Hepatocyte (in vitro differentiated cells): ENCODE data around the gene LGALSL. TPM values are rescaled to one million over a fixed set of nuclear protein-coding genes. Genes with fewer than 3 reads are reported as not detected.
A peak's percentile ranks its signal among the peaks of the same experiment; 100 is the strongest.

ENCODE experiments used
- DNase-seq: peaks from one replicate; pipeline ENCODE4 v3.0.0-alpha.2; 2016; ENCODE audit warnings: low spot score
- H2AFZ ChIP-seq: fragments of 200-600 bp; sonication (generic); 2 replicates; pipeline ENCODE4 v1.6.0; 2016; ENCODE audit warnings: antibody characterized with exemption, mild to moderate bottlenecking
- H3K27ac ChIP-seq: fragments of 200-600 bp; sonication (generic); 2 replicates; pipeline ENCODE4 v1.5.1; 2016; ENCODE audit warnings: mild to moderate bottlenecking
- H3K27me3 ChIP-seq: fragments of 200-600 bp; sonication (generic); 2 replicates; pipeline ENCODE4 v1.6.1; 2016
- H3K36me3 ChIP-seq: fragments of 200-600 bp; sonication (generic); replicated peaks from 2 replicates; pipeline ENCODE4 v1.5.1; 2016; ENCODE audit warnings: low read depth; ENCODE audit not compliant: insufficient read depth
- H3K4me1 ChIP-seq: fragments of 200-600 bp; sonication (generic); 2 replicates; pipeline ENCODE4 v1.5.1; 2016; ENCODE audit warnings: mild to moderate bottlenecking, moderate library complexity; ENCODE audit not compliant: insufficient read depth
- H3K4me2 ChIP-seq: fragments of 200-600 bp; sonication (generic); 2 replicates; pipeline ENCODE4 v1.6.0; 2016
- H3K4me3 ChIP-seq: fragments of 200-600 bp; sonication (generic); 2 replicates; pipeline ENCODE4 v1.5.1; 2016; ENCODE audit warnings: mild to moderate bottlenecking
- H3K79me2 ChIP-seq: fragments of 200-600 bp; sonication (generic); 2 replicates; pipeline ENCODE4 v1.6.0; 2017; ENCODE audit warnings: mild to moderate bottlenecking
- H3K9me2 ChIP-seq: fragments of 200-600 bp; sonication (generic); replicated peaks from 2 replicates; pipeline ENCODE4 v1.6.0; 2017; ENCODE audit warnings: mild to moderate bottlenecking; ENCODE audit not compliant: insufficient read depth
- H3K9me3 ChIP-seq: fragments of 200-600 bp; sonication (generic); 2 replicates; pipeline ENCODE4 v1.5.1; 2016; ENCODE audit warnings: low read depth, mild to moderate bottlenecking
- H4K20me1 ChIP-seq: fragments of 200-600 bp; sonication (generic); 2 replicates; pipeline ENCODE4 v1.6.0; 2016; ENCODE audit warnings: mild to moderate bottlenecking; ENCODE audit not compliant: insufficient read depth, poor library complexity, severe bottlenecking
- CTCF ChIP-seq: fragments of 200-600 bp; sonication (generic); IDR thresholded peaks from 2 replicates; pipeline ENCODE4 v1.5.1; 2016; ENCODE audit warnings: antibody characterized with exemption, mild to moderate bottlenecking; ENCODE audit not compliant: poor library complexity
- EZH2 ChIP-seq: fragments of 200-600 bp; sonication (generic); IDR thresholded peaks from 2 replicates; pipeline ENCODE4 v1.6.1; 2016; ENCODE audit warnings: antibody characterized with exemption, mild to moderate bottlenecking, borderline replicate concordance
- EZH2phosphoT487 ChIP-seq: fragments of 200-600 bp; sonication (generic); IDR thresholded peaks from one replicate; pipeline ENCODE4 v1.6.1; 2018; ENCODE audit warnings: antibody characterized with exemption, mild to moderate bottlenecking, low read depth, moderate library complexity; ENCODE audit not compliant: unreplicated experiment, severe bottlenecking
- whole genome bisulfite sequencing: methylation state at CpG from one replicate; pipeline ENCODE4 v1.1.6; 2016; ENCODE audit warnings: low lambda C conversion rate; ENCODE audit errors: missing lambda C conversion rate; 5-methylcytosine and 5-hydroxymethylcytosine counted together
- polyA plus RNA-seq: library from polyadenylated mRNA; unstranded; fragments of >200 nt; fragmentation: Nextera tagmentation; extraction: Ambion mirVana; gene quantifications from 2 replicates; pipeline ENCODE4 v1.2.1, GENCODE V29; 2016
- total RNA-seq: library from RNA; depleted of rRNA; stranded (reverse); fragments of >200 nt; gene quantifications from 2 replicates; pipeline ENCODE4 v1.2.3, GENCODE V29; 2014

Gene LGALSL
- total and polyA plus RNA-seq, 2 experiments from 2014 or later: 30.7 to 44.6 TPM

GRCh38 chr2:64424416-64424987 is 29.5 kb upstream of the LGALSL start:
- H3K9me2 ChIP-seq: no peaks in the 10 kb centered on the region
- H3K4me2 ChIP-seq: no peak overlapping the region
- no peak for TF ChIP-seq EZH2
- H3K27me3 ChIP-seq: no peaks in the 10 kb centered on the region
- no peak overlapping the region for H2AFZ ChIP-seq
- no peak overlapping the region for H3K4me3 ChIP-seq
- H3K27ac ChIP-seq: no peak overlapping the region
- no peaks in the 10 kb centered on the region for H4K20me1 ChIP-seq
- no peaks in the 10 kb centered on the region for H3K36me3 ChIP-seq
- H3K4me1 ChIP-seq: peaks cover 9% of the 10 kb centered on the region
- 100% methylated on average over 3 of the region's 3 CpGs for WGBS
- H3K9me3 ChIP-seq: no peaks in the 10 kb centered on the region
- no peaks in the 10 kb centered on the region for H3K79me2 ChIP-seq
- DNase-seq: no peak

GRCh38 chr2:64426183-64426952 is 27.6 kb upstream of the LGALSL start:
- Histone ChIP-seq H3K27ac (no peak overlapping the region), H3K4me1 (peaks cover 9% of the 10 kb centered on the region), H3K4me3 (no peak overlapping the region), H3K4me2 (peak overlapping the region; percentile 14), H3K36me3 (no peaks in the 10 kb centered on the region), H3K9me2 (no peaks in the 10 kb centered on the region), H3K27me3 (no peaks in the 10 kb centered on the region), H3K9me3 (no peaks in the 10 kb centered on the region), H2AFZ (no peak overlapping the region), H3K79me2 (no peaks in the 10 kb centered on the region), H4K20me1 (no peaks in the 10 kb centered on the region)
- TF ChIP-seq CTCF: no peak
- no peak for TF ChIP-seq EZH2
- no peak for TF ChIP-seq EZH2phosphoT487
- 67% methylated on average over 5 of the region's 5 CpGs for WGBS
- no peak for DNase-seq

GRCh38 chr2:64434039-64434657 is 19.8 kb upstream of the LGALSL start:
- TF ChIP-seq EZH2phosphoT487 (no peak), EZH2 (no peak), CTCF (no peak)
- Histone ChIP-seq H3K9me3 (no peaks in the 10 kb centered on the region), H4K20me1 (no peaks in the 10 kb centered on the region), H3K9me2 (no peaks in the 10 kb centered on the region), H3K4me2 (no peak overlapping the region), H2AFZ (no peak overlapping the region), H3K4me1 (no peaks in the 10 kb centered on the region), H3K36me3 (no peaks in the 10 kb centered on the region), H3K79me2 (no peaks in the 10 kb centered on the region), H3K27me3 (peaks cover 3% of the 10 kb centered on the region), H3K4me3 (no peak overlapping the region), H3K27ac (no peak overlapping the region)
- 96% methylated on average over 4 of the region's 4 CpGs for WGBS
- no peak for DNase-seq

DNA sequence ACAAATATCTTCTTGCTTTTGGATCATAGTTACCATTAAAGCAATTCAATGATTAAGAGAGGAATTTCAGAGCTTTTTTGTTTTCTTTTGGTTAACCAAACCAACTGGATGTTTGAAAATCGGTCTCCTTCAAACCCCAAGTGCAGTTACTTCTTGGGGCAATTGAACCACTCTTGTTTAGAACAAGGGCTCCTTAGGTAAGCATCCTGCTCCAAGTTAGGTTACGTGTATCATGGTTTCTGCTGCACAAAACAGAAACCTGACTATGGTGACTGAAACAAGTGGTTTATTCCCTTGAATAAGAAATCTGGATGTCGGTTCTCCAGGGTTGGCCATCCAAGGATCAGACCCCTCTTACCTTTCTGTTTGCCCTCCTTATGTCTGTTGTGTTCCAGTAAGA is 16.1 kb upstream of the LGALSL start:
- no peaks in the 10 kb centered on the region for H3K79me2 ChIP-seq
- whole genome bisulfite sequencing: 92% methylated on average over 3 of the region's 3 CpGs
- H3K4me1 ChIP-seq: no peaks in the 10 kb centered on the region
- H3K36me3 ChIP-seq: no peaks in the 10 kb centered on the region
- no peak for DNase-seq
- H3K9me3 ChIP-seq: no peaks in the 10 kb centered on the region
- H3K4me2 ChIP-seq: no peak overlapping the region
- H3K4me3 ChIP-seq: no peak overlapping the region
- no peak overlapping the region for H3K27ac ChIP-seq
- H3K9me2 ChIP-seq: no peaks in the 10 kb centered on the region
- H3K27me3 ChIP-seq: peaks cover 9% of the 10 kb centered on the region
- TF ChIP-seq EZH2 (no peak), EZH2phosphoT487 (no peak), CTCF (no peak)
- no peaks in the 10 kb centered on the region for H4K20me1 ChIP-seq
- H2AFZ ChIP-seq: no peak overlapping the region
